ENCODE results near the gene ARPC4.
"Not testable (repeated sequence)": the region's sequence is repeated elsewhere in the genome, so short reads cannot be mapped to it uniquely, and the experiment has no call there.

The ARPC4 gene

GRCh38 chr3:9761919-9762318, 31.0 kb upstream of the ARPC4 start:
- no peak for TF ChIP-seq ZNF274 (IDR thresholded peaks at IDR 0.05; ENCODE audit: low read depth, low read length)
- H3K4me3 ChIP-seq (ENCODE audit: low read length) = no peak overlapping the region

GRCh38 chr3:9762871-9763270, 30.0 kb upstream of the ARPC4 start:
- TF ChIP-seq ZNF274 (IDR thresholded peaks at IDR 0.05; ENCODE audit: low read depth, low read length) = no peak
- no peak overlapping the region for H3K4me3 ChIP-seq (ENCODE audit: low read length)

- no peak overlapping the region for H3K4me3 ChIP-seq (ENCODE audit: low read length)
- TF ChIP-seq ZNF274 (IDR thresholded peaks at IDR 0.05; ENCODE audit: low read depth, low read length) = no peak
Measured at GRCh38 chr3:9765865-9766264, 27.0 kb upstream of the ARPC4 start.

GRCh38 chr3:9767418-9767817, 25.5 kb upstream of the ARPC4 start:
- H3K4me3 ChIP-seq (ENCODE audit: low read length) = no peak overlapping the region
- no peak for TF ChIP-seq ZNF274 (IDR thresholded peaks at IDR 0.05; ENCODE audit: low read depth, low read length)

GRCh38 chr3:9768141-9768775, 24.6 kb upstream of the ARPC4 start:
- TF ChIP-seq ZNF274 (IDR thresholded peaks at IDR 0.05; ENCODE audit: low read depth, low read length) = no peak
- no peak overlapping the region for H3K4me3 ChIP-seq (ENCODE audit: low read length)

- TF ChIP-seq ZNF274 (IDR thresholded peaks at IDR 0.05; ENCODE audit: low read depth, low read length) = no peak
- H3K4me3 ChIP-seq (ENCODE audit: low read length) = no peak overlapping the region
Measured at GRCh38 chr3:9769012-9769411, 23.9 kb upstream of the ARPC4 start.

- TF ChIP-seq ZNF274 (IDR thresholded peaks at IDR 0.05; ENCODE audit: low read depth, low read length) = no peak
- H3K4me3 ChIP-seq (ENCODE audit: low read length) = peak within 1 kb of the TSS; percentile 2; the same call in 1 of the 2 replicates
Measured at GRCh38 chr3:9769426-9770275, 23.2 kb upstream of the ARPC4 start, which contains the start of gene CAMK1. TSS of gene CAMK1 (minus strand) at chr3:9769947. CDS start at chr3:9767749, 2,198 bp downstream.

GRCh38 chr3:9770276-9770812, 22.5 kb upstream of the ARPC4 start:
- H3K4me3 ChIP-seq (ENCODE audit: low read length) = no peak overlapping the region
- TF ChIP-seq ZNF274 (IDR thresholded peaks at IDR 0.05; ENCODE audit: low read depth, low read length) = no peak

- not testable (repeated sequence) for H3K4me3 ChIP-seq (ENCODE audit: low read length)
Measured at GRCh38 chr3:9771007-9771406, 21.9 kb upstream of the ARPC4 start.

- H3K4me3 ChIP-seq (ENCODE audit: low read length) = no peak overlapping the region
- TF ChIP-seq ZNF274 (IDR thresholded peaks at IDR 0.05; ENCODE audit: low read depth, low read length) = no peak
Measured at GRCh38 chr3:9776896-9777693, 15.8 kb upstream of the ARPC4 start.

- no peak for TF ChIP-seq ZNF274 (IDR thresholded peaks at IDR 0.05; ENCODE audit: low read depth, low read length)
- H3K4me3 ChIP-seq (ENCODE audit: low read length) = no peak overlapping the region
Measured at GRCh38 chr3:9777694-9778021, 15.2 kb upstream of the ARPC4 start.

GRCh38 chr3:9778143-9779074, 14.5 kb upstream of the ARPC4 start:
- no peak overlapping the region for H3K4me3 ChIP-seq (ENCODE audit: low read length)
- TF ChIP-seq ZNF274 (IDR thresholded peaks at IDR 0.05; ENCODE audit: low read depth, low read length) = no peak

- no peak for TF ChIP-seq ZNF274 (IDR thresholded peaks at IDR 0.05; ENCODE audit: low read depth, low read length)
- H3K4me3 ChIP-seq (ENCODE audit: low read length) = no peak overlapping the region
Measured at GRCh38 chr3:9779075-9779593, 13.7 kb upstream of the ARPC4 start.
